Gastroesophageal sphincter (tissue), 4 donors: ENCODE measurements around the gene FANCM. TPM values are rescaled to one million over a fixed set of nuclear protein-coding genes. Genes with fewer than 3 reads are reported as not detected.
"Not testable (repeated sequence)": the region's sequence is repeated elsewhere in the genome, so short reads cannot be mapped to it uniquely, and the experiment has no call there.

Source experiments
- ATAC-seq: fragments of 150-250 bp; one replicate; pipeline ENCODE4 v1.9.1; 2016; ENCODE audit warnings: mild to moderate bottlenecking, moderate library complexity
- H3K27ac ChIP-seq, 4 donors: fragments of 200-600 bp; sonication (generic) in 3 of 4; 1 replicate in 3 of 4; 2 replicates in 1 of 4; pipeline ENCODE4 v1.5.1; 2016 to 2019
- H3K27me3 ChIP-seq: fragments of 200-600 bp; sonication (generic); one replicate; pipeline ENCODE4 v1.5.1; 2019
- H3K36me3 ChIP-seq, 2 donors: fragments of 200-600 bp; sonication (generic); one replicate each; pipeline ENCODE4 v1.5.1; 2019; ENCODE audit warnings: control low read depth in 1 of 2
- H3K4me1 ChIP-seq, 3 donors: fragments of 200-600 bp; sonication (generic); 1 replicate in 2 of 3; 2 replicates in 1 of 3; pipeline ENCODE4 v1.5.1; 2016 to 2019; ENCODE audit warnings: control low read depth in 2 of 3
- H3K4me3 ChIP-seq, 2 donors: fragments of 200-600 bp; sonication (generic); one replicate each; pipeline ENCODE4 v1.5.1; 2019; ENCODE audit warnings: mild to moderate bottlenecking in 1 of 2, moderate library complexity in 1 of 2
- H3K9me3 ChIP-seq, 3 donors: fragments of 200-600 bp; sonication (generic); one replicate each; pipeline ENCODE4 v1.5.1; 2017 to 2019; ENCODE audit warnings: control low read depth in 2 of 3
- CTCF ChIP-seq, 4 experiments: fragments of 200-600 bp in 2 of 4; fragments of 450-650 bp in 2 of 4; sonication (generic) in 1 of 4; IDR thresholded peaks; one replicate each; pipeline ENCODE4 v1.5.1; 2017 to 2019; ENCODE audit warnings: antibody characterized with exemption in 4 of 4, mild to moderate bottlenecking in 2 of 4, moderate library complexity in 2 of 4
- EP300 ChIP-seq: sonication (generic); formaldehyde crosslinking; IDR thresholded peaks from one replicate; pipeline ENCODE4 v1.6.1; 2017; ENCODE audit warnings: antibody characterized with exemption, mild to moderate bottlenecking
- POLR2A ChIP-seq, 2 donors: fragments of 450-650 bp; IDR thresholded peaks; one replicate each; pipeline ENCODE4 v1.6.1; 2017; ENCODE audit warnings: antibody characterized with exemption in 2 of 2, mild to moderate bottlenecking in 2 of 2, moderate library complexity in 1 of 2
- POLR2AphosphoS5 ChIP-seq: sonication (generic); formaldehyde crosslinking; IDR thresholded peaks from one replicate; pipeline ENCODE4 v1.6.1; 2017; ENCODE audit warnings: antibody characterized with exemption
- WGBS, 2 donors: methylation state at CpG; one replicate each; pipeline ENCODE4 v1.1.5; 2018; ENCODE audit warnings: low coverage in 1 of 2; 5-methylcytosine and 5-hydroxymethylcytosine counted together
- total RNA-seq, 4 donors: library from RNA; depleted of rRNA; stranded (reverse); fragments of >200 nt; gene quantifications; one replicate each; pipeline ENCODE4 v1.1.0, GENCODE V29; 2016

Gene FANCM
- total RNA-seq, 4 donors from 2014 or later, result 1.8 to 7.7 (median 4.3) TPM

GRCh38 chr14:45140661-45141187 lies 5.0 kb downstream of the FANCM start:
- Histone ChIP-seq H3K4me1 (peaks cover 0 to 18% (median 14%) of the 10 kb centered on the region in 3 donors), H3K36me3 (peaks cover 0 to 5% of the 10 kb centered on the region in 2 donors), H3K27ac (no peak overlapping the region), H3K27me3 (no peaks in the 10 kb centered on the region), H3K9me3 (no peaks in the 10 kb centered on the region), H3K4me3 (no peak overlapping the region)
- TF ChIP-seq POLR2AphosphoS5, result no peak
- no peak for TF ChIP-seq POLR2A (IDR thresholded peaks at IDR 0.05)
- TF ChIP-seq EP300, result no peak
- TF ChIP-seq CTCF (IDR thresholded peaks at IDR 0.05), result no peak
- 96 to 100% methylated on average over 2 to 4 of the region's 6 CpGs for WGBS, 2 donors
- ATAC-seq, result no peak

- not testable (repeated sequence) for H3K27ac ChIP-seq, H3K9me3 ChIP-seq, ATAC-seq, H3K4me1 ChIP-seq, H3K36me3 ChIP-seq, H3K27me3 ChIP-seq, H3K4me3 ChIP-seq
- WGBS, 2 donors, result 90 to 93% methylated on average over 4 to 6 of the region's 8 CpGs
These were observed 6.4 kb downstream of the FANCM start for GRCh38 chr14:45142083-45142482.

GRCh38 chr14:45144658-45145057 lies 8.9 kb downstream of the FANCM start:
- ATAC-seq, result no peak
- Histone ChIP-seq H3K4me1 (no peaks in the 10 kb centered on the region), H3K27ac (no peak overlapping the region), H3K36me3 (peaks cover 0 to 5% of the 10 kb centered on the region in 2 donors), H3K4me3 (no peak overlapping the region), H3K9me3 (no peaks in the 10 kb centered on the region), H3K27me3 (no peaks in the 10 kb centered on the region)
- no peak for TF ChIP-seq CTCF (IDR thresholded peaks at IDR 0.05)
- no peak for TF ChIP-seq POLR2A (IDR thresholded peaks at IDR 0.05)

GRCh38 chr14:45145214-45145613 lies 9.5 kb downstream of the FANCM start:
- WGBS, 2 donors, result 20 to 92% methylated on average over 1 to 2 of the region's 3 CpGs
- TF ChIP-seq POLR2AphosphoS5 (no peak), EP300 (no peak), POLR2A (IDR thresholded peaks at IDR 0.05) (no peak), CTCF (IDR thresholded peaks at IDR 0.05) (no peak)
- ATAC-seq, result no peak

GRCh38 chr14:45149602-45150001 lies 13.9 kb downstream of the FANCM start:
- Histone ChIP-seq H3K9me3 (no peaks in the 10 kb centered on the region), H3K4me3 (no peak overlapping the region), H3K27ac (no peak overlapping the region), H3K27me3 (no peaks in the 10 kb centered on the region), H3K36me3 (peaks cover 0 to 4% of the 10 kb centered on the region in 2 donors), H3K4me1 (no peaks in the 10 kb centered on the region)
- 100% methylated on average over 3 of the region's 3 CpGs; no CpG with 5 or more reads in 1 of the 2 donors for WGBS, 2 donors
- no peak for TF ChIP-seq POLR2AphosphoS5
- TF ChIP-seq CTCF (IDR thresholded peaks at IDR 0.05), result no peak
- no peak for TF ChIP-seq POLR2A (IDR thresholded peaks at IDR 0.05)
- TF ChIP-seq EP300, result no peak
- ATAC-seq, result no peak

More at GRCh38 chr14:45145214-45145613, 9.5 kb downstream of the FANCM start:
- Histone ChIP-seq H3K4me3 (no peak overlapping the region), H3K36me3 (peaks cover 0 to 5% of the 10 kb centered on the region in 2 donors), H3K4me1 (no peaks in the 10 kb centered on the region), H3K9me3 (no peaks in the 10 kb centered on the region), H3K27me3 (no peaks in the 10 kb centered on the region), H3K27ac (no peak overlapping the region)
